GM18858 (cell line): Measurements from ENCODE around the gene HEPACAM.
A peak's percentile ranks its signal among the peaks of the same experiment; 100 is the strongest.

Experiments used
- ATAC-seq: cut with Tn5 transposase; IDR thresholded peaks from one replicate; pipeline ENCODE4 v1.9.1; 2021; ENCODE audit not compliant: unreplicated experiment

The HEPACAM gene

DNA sequence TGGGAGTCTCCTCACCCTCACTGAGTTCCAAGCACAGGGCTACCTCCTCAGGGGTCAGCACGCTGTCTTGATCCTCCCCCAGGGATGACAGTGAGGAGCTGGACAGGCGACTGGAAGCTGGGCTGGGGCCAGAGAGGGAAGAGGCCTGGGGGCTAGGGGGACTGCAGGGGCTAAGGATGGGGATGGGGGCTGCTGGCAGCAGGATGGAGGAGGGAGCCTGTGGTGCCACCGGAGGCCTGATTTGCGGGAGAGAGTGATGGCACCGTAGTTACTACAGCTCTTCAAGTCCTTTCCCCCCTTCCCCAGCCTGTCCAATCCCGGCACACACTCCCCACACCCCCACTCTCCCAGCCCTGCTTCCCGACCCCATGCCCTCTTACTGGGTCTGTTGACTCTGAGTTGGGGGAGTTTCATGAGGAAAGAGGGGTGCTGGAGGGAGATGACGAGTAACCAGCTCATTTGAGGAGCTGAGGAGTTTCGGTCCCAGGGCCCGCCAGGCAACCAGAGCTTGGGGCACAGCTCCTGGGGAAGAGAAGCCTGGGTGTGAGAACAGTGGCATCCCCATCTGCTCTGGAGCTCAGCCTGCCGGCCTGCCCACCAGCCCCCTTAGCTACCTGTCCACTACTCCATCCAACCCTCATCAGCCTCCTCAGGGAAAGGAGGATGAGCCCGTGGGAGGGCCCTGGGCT, 48.7 kb downstream of the HEPACAM start:
- ATAC-seq: no peak

DNA sequence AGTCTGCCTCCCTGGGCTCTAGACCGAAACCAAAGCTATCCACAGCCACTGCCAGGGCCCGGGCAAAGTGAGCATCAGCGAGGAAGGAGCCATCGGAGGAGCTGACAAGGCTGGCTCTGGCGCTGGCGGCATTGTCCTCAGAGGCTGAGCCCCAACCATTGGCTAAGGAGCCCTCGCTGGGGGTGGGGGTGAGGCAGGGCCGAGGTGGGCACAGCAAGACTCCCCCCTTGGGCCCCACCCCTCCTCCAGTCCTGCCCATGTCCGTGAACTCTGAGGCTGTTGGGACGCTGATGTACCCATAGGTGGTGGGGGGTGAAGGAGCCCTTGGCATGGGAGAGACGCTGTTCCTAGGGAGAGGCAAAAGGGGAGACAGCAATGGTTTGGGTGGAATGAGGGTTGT, 49.4 kb downstream of the HEPACAM start:
- ATAC-seq: no peak

DNA sequence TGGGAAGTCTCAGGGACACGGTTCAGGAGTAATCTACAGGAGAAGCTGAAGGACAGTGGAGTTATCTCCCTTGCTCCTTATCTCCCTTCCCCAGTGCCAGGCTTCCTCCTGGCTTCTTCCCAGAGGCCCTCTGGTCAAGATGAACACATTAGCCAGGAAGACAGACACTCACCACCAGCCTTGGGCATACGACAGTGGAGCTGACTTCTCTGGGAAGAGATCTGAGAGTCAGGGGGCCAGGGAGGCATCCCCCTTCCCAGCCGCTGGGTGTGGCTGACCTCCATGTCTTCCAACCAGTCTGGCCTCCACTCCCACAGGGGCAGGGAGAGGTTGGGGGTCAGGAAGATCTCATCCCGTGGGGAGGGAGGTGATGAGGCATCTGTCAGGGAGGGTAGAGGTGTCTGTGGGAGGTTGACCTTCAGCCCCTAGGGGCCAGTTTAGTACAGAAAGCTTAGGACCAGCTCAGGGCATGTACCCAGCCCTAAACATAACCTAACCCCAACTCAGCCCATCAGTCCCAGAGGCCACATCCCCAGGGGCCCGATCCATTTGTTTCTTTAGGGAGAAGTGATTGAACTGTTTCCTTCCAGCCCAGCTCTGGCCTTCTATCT, 50.9 kb downstream of the HEPACAM start:
- ATAC-seq: no peak

DNA sequence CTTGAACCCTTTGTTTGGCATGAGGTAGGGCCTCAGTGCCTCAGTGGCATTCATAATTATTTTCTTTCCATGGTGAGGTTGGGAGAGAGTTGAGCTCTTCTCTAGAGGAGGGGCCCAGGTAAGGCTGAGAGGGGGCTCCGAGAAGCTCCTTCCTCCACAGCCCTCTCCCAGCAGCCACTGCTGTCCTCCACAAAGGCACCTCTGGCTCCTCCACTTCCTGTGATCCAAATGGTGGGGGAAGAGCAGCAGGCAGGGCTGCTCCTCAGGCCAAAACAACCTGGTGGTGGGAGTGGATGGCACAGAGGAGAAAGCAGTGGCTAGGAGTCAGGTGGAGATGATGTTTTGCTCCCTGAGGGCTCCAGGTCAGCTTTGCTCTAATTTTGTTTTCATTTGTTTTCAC, 51.5 kb downstream of the HEPACAM start:
- ATAC-seq: no peak

DNA sequence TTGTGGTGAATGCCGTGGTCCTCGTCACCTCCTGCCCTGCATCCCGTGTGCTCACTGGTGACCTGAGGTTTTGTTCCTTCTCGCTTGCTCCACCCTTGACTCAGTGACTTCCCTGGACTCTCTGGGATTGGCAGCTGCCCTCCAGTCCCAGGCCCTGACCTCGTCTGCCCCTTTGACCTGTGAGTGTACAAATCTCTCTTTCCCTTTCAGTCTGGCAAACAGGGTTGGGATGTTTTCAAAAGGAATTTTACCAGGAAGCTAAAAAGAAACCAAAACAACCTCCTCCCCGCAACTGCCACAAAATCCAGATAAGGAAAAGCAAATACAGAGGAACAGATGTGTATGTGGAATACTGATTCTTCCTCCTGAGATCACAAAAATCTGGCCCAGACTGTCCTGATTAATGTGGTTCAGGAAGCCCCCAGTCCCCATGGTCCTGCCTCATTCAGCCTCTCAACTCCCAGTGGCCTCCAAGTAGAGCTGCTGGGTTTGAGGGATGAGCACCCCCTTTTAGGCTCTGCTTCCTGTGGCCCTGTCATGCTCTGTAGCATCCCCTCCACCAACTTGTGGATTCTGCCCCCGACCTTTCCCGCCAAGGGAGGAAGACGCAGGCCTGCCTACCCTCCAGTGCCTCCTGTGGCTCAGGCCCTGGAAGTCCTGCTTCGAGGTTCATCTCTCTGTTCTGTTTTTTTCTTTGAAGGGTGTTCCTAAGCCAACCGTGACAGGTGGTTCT, 53.3 kb downstream of the HEPACAM start:
- ATAC-seq: no peak

DNA sequence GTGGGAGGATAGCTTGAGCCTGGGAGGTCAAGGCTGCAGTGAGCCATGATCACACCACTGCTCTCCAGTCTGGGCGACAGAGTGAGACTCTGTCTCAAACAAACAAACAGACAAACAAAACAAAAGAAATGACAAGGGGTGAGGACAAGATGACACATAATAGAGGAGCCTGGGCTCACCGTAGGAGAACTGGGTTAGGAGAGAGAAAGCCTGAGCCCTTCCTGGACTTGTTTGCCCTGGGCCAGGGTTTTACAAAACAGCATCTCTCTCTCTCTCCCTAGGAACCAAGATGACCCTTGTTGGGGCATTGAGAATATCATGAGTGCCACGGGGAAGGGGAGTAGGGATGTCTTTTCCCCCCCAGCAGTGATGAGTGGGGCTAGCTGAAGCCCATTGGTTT, 54.9 kb downstream of the HEPACAM start:
- no peak for ATAC-seq

DNA sequence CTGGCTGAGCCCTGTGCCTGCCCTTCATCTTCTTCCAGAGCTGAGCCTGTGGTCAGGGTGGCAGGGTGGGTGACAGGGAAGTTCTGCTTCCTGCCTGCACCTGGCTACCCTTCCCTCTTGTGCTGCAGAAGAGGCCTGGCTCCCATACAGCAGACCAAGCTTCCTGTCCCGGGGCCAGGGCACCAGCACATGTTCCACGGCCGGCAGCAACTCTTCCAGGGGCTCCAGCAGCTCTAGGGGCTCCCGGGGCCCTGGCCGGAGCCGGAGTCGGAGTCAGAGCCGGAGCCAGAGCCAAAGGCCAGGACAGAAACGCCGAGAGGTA, 55.6 kb downstream of the HEPACAM start:
- no peak for ATAC-seq

DNA sequence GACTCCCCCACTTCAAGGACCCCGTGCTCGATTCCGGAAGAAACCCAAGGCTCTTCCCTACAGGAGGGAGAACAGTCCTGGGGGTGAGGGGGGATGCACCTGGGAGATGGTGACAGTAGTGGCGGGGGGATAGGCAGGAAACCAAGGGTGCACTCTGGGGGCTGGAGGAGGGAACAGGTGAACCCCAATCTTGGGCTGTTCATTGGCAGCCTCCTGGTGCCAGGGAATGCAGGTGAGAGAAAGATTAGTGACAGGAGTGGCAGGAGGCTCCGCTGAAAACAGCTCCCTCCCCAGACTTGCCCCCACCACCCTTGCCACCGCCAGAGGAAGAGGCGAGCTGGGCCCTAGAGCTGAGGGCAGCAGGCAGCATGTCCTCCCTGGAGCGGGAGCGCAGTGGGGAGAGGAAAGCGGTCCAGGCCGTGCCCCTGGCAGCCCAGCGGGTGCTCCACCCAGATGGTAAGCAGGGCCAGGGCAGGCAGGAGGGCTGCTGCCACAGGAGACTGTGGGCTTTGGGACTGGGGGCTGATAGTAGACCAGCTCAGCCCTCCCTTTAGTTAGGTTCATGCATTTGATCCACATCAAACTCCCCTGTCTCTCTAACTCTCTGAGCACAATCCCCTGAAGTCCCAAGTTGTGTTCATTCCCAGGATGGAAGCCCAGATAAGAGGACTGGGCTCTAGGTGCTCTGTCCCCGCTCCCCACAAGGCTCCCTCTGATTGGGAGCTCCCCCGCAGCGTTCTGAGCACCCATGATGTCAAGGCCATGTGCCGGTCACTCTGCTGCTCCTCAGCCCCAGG, 56.2 kb downstream of the HEPACAM start:
- ATAC-seq: no peak

DNA sequence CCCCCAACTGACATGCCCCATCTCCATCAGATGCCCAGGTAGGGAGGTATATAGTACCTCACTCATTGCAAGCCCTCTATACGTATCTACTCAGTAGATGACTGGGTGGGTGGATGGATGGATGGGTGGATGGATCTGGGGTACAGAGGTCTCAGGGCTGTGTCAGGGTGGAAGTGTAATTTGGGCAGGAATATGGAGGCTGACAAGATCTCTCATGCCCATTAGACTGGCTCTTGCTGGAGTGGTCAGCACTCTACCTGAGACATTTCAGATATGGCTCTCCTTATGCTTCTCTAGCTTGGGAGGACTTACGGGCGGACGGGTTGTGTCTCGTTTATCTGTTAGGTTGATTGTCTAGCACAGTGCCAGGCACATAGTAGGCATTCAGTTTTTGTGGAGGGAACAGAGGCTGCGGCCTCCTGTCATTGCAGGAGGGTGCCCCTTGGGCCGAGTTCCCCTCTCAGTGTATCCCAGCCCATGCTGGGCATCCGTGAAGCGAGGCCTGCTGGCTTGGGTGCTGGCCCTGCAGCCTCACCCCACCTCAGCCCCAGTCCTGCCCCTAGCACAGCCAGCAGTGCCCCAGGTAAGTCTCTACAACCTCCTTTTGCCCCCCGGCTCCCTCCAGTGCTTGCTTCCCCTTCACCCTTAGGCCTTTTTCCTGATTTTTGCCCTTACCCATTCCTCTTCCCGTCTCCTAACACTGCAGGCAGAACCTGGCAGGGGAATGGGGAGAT, 56.9 kb downstream of the HEPACAM start:
- ATAC-seq: no peak

DNA sequence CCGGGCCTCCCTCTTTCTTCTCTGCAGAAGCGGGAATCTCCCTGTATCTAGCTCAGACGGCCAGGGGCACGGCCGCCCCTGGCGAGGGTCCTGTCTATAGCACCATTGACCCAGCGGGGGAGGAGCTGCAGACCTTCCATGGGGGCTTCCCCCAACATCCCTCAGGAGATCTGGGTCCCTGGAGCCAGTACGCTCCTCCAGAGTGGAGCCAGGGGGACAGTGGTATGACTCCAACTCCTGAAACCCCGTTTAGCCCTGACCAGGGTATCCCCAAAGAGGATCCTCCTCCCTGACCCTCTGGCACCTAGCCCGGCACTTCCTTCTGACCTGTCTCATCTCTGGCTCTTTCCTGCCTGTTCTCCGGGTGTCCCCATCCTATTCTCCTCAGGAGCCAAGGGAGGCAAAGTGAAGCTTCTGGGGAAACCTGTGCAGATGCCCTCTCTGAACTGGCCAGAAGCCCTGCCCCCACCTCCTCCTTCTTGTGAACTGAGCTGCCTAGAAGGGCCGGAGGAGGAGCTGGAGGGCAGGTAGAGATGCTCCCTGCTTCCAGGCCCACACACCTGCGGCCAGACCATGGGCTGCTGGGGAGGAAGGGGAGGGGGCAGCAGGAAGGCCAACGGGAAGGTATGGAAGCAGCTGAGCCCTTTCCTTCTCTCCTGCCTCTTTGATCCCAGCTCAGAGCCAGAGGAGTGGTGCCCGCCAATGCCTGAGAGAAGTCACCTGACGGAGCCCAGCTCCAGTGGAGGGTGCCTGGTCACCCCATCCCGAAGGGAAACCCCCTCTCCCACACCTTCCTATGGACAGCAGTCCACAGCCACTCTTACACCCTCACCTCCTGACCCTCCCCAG, 57.7 kb downstream of the HEPACAM start:
- ATAC-seq: no peak

DNA sequence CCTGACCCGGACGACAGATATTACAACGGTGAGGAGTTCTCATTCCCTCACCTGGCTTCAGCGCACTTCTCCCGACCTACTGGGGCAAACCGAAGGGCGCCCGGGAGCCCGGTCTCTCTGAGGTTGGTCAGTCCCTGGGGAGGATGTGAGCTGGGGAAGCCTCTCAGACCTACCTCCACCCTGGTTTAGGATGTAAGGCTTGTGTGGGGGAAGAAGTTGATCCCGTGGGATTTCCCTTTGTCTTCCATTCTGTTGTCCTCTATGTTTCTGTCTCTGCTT, 58.3 kb downstream of the HEPACAM start:
- ATAC-seq: no peak

DNA sequence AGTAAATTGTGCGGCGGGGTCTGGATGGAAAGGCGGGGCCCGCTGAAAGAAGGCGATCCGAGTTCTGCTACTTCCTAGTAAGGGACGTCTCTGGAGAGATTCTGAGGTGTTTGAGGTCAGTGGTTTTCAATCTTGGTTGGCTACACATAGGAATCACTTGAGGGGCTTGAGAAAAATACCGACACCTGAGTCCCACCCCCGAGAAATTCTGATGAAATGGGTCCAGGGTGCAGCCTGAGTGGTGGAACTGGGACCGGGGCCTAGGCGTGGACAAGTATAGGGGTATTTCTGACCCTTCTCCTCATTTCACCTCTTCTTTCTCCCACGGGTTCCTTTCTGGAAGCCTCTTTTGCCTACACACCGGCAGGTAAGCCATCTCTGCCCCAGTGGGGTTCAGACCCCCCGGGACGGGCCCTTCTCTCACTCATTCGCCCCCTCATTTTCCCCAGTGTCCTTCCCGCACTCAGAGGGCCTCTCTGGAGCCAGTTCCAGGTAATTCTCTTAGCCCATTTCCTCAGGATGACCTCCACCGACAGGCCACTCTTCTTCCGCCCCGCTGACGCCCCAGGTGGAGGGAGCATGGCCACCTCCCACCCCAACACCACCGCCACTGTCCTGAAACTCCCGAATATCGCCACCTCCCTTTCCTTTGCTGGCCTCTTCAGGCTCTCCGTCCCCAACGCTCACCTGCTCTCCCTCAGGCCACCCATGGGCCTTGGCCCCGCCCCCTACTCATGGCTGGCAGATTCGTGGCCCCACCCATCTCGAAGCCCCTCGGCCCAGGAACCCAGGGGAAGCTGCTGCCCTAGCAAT, 58.8 kb downstream of the HEPACAM start:
- no peak for ATAC-seq

DNA sequence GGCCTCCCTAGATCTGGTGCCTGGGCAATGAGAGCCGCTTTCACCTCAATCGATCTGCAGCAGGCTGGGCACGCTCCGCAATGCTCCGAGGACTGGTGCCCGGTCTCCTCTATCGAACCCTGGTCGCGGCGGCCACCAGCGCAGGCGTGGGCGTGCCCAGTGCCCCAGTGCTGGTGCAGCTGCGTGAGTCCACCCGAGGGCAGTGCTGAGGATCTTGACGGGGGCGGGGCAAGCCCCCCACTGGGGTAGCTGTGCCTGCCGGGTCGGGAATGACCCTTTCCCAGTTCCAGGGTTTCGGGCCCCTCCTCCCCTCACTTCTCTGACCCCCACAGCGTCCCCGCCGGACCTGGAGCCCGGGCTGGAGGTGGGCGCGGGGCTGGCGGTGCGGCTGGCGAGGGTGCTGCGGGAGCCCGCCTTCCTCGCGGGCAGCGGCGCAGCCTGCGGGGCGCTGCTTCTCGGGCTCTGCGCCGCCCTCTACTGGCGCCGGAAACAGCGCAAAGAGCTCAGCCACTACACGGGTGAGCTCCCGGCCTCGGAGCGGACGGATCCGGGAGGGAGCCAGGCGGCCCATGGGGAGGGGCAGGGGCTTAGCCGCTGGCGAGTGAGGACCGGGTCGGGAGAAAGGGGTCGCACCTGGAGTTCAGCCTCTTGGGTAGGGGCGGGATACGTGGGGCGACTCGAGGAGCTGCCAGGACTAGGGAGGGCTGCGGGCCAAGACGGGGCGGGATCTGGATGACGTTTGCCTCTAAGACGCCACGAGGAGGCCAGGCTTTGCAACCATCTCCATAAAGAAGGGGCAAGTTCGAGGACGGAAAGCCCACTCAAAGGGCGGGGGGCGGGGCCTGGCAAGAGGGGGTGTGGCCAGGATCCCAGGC, 59.7 kb downstream of the HEPACAM start:
- peak; percentile 88 for ATAC-seq

DNA sequence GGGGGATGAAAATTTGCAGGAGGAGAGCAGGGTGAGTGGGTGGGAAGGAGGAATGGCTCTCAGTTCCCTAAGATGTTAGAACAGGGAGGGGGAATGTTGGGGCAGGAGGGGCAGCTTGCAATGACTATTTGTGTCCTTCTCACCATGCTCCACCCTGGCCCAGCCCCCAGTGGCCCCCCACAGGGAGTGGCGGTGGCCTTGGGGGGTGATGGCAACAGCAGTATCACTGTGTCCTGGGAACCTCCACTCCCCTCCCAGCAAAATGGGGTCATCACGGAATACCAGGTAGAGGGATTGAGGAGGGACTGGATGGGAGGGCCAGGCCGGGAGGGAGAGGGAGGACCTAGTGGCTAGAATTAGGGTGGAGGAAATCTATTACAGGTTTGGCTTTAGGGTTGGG, 60.4 kb downstream of the HEPACAM start:
- ATAC-seq: no peak

DNA sequence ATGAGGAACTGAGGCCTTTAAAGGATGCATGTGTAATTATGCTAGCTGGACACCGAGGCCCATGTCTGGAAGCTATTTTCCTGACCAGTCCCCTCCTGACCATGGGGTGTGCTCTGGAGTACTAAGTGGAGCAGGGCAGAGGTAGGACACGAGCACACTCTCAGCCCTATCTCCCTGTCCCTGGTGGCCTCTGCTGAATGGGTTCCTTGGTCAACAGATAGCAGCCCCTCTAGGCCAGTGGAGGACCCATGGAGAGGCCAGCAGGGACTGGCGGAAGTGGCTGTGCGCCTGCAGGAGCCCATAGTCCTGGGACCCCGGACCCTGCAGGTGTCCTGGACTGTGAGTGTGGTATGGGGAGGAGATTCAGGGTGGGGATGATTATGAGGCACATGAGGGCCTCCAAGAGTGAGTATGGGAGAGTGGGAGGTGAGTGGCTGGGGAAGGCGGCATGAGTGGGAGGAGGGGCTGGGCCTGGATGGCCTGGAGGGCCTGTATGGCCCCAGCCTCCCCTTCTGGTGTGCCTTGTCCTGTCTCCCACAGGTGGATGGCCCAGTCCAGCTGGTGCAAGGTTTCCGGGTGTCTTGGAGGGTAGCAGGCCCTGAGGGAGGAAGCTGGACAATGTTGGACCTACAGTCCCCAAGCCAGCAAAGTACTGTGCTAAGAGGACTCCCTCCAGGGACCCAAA, 61.1 kb downstream of the HEPACAM start:
- no peak for ATAC-seq

DNA sequence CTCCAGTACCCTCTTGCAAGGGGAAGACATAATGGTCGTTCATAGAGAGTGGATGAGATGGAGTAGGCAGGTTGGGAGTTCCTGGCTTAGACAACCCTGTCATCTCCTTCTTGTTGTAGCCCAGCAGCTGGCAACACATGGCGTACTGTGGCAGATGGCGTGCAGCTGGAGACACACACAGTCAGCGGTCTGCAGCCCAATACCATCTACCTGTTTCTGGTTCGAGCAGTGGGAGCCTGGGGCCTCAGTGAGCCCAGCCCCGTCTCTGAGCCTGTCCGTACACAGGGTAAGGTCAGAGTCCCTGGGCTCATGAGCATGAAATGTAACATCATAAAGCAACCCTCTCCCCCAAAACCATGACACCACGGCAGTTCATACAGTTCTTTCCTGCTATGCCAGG, 61.9 kb downstream of the HEPACAM start:
- no peak for ATAC-seq

DNA sequence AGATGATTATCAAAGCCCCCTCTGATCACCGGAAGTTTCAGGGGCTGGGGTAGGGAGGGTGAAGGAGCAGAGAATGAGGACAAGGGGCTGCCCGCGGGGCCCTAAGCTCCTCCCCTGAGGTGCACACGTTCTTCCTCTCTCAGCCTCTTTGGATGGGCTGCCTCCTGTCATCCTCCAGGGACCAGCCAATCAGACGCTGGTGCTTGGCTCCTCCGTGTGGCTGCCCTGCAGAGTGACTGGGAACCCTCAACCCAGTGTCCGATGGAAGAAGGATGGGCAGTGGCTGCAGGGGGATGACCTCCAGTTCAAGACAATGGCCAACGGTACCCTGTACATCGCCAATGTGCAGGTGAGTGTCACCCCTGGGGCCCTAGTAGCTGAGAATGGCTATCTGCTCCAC, 63.1 kb downstream of the HEPACAM start:
- no peak for ATAC-seq

DNA sequence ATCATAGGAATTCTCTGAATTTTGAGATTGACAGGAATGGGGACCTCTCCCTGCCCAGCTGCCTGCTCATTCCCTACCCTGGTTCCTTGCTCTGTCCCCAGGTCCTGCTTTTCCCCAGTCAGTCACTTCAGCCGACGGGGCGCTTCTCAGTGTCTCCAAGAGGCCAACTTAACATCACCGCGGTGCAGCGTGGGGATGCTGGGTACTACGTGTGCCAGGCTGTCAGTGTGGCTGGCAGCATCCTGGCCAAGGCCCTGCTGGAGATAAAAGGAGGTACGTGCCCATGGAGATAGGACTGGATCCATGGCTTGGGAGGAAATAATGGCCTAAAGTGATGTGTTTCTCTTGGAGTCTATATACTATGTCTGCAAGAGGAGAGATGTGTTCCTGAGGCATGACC, 63.6 kb downstream of the HEPACAM start:
- no peak for ATAC-seq
